K562 (cell line): ENCODE data around the gene EZH2. TPM values are rescaled to one million over a fixed set of nuclear protein-coding genes. Genes with fewer than 3 reads are reported as not detected.
A peak's percentile ranks its signal among the peaks of the same experiment; 100 is the strongest.

Experiments
- ETV6 ChIP-seq, 3 experiments: fragments of 150-350 bp in 1 of 3; sonication (generic) in 1 of 3; formaldehyde crosslinking in 1 of 3; IDR thresholded peaks; 2 replicates each; pipeline versions ENCODE4 v1.6.1 to v1.8.0; 2014 to 2022; ENCODE audit warnings: borderline replicate concordance in 2 of 3, low read depth in 2 of 3, antibody characterized with exemption in 1 of 3, low read length in 1 of 3, mild to moderate bottlenecking in 1 of 3, missing genetic modification reagents in 1 of 3
- FOSL1 ChIP-seq: fragments of 200-800 bp; sonication (Bioruptor generic); conservative IDR thresholded peaks from 2 replicates; pipeline ENCODE4 v1.6.1; 2016; ENCODE audit warnings: missing genetic modification characterization, missing compliant biosample characterization
- GATAD2B ChIP-seq: fragments of 450-650 bp; IDR thresholded peaks from 2 replicates; pipeline ENCODE4 v1.6.1; 2017; ENCODE audit warnings: mild to moderate bottlenecking, borderline replicate concordance
- HMG20B ChIP-seq: fragments of 250-450 bp; sonication (Bioruptor Pico); IDR thresholded peaks from 2 replicates; pipeline ENCODE4 v1.5.0; 2021; ENCODE audit warnings: mild to moderate bottlenecking
- KDM5B ChIP-seq: fragments of 200-600 bp; sonication (generic); IDR thresholded peaks from 2 replicates; pipeline ENCODE4 v1.6.1; 2012; ENCODE audit warnings: low read depth, mild to moderate bottlenecking, moderate library complexity, low read length, control low read depth, inconsistent platforms; ENCODE audit not compliant: insufficient replicate concordance
- NONO ChIP-seq, 2 experiments: fragments of 200-400 bp in 1 of 2; fragments of 450-650 bp in 1 of 2; formaldehyde crosslinking in 1 of 2; IDR thresholded peaks; 2 replicates each; pipeline ENCODE4 v1.6.1; 2017; ENCODE audit warnings: low read depth in 2 of 2, mild to moderate bottlenecking in 2 of 2, moderate library complexity in 2 of 2, low read length in 1 of 2
- PHF8 ChIP-seq: fragments of 200-600 bp; sonication (generic); IDR thresholded peaks from 2 replicates; pipeline ENCODE4 v1.6.1; 2012; ENCODE audit warnings: mixed run types, mild to moderate bottlenecking, inconsistent platforms, low read length, moderate library complexity, borderline replicate concordance
- RB1 ChIP-seq: fragments of 450-650 bp; IDR thresholded peaks from 2 replicates; pipeline ENCODE4 v1.6.1; 2017; ENCODE audit warnings: low read depth, mild to moderate bottlenecking
- RBBP5 ChIP-seq: fragments of 200-600 bp; sonication (generic); IDR thresholded peaks from 2 replicates; pipeline ENCODE4 v1.6.1; 2012; ENCODE audit warnings: borderline replicate concordance, mild to moderate bottlenecking, low read length, control low read depth, inconsistent platforms; ENCODE audit not compliant: insufficient read depth, poor library complexity, severe bottlenecking
- SIN3B ChIP-seq: fragments of 450-650 bp; IDR thresholded peaks from 2 replicates; pipeline ENCODE4 v1.6.1; 2017; ENCODE audit warnings: low read depth, mild to moderate bottlenecking, moderate library complexity
- TAF1 ChIP-seq: IDR thresholded peaks from 2 replicates; pipeline ENCODE4 v1.6.1; 2011; ENCODE audit warnings: mild to moderate bottlenecking, low read length, moderate library complexity; ENCODE audit not compliant: insufficient read depth, control insufficient read depth, severe bottlenecking; ENCODE audit errors: extremely low read depth
- YY1 ChIP-seq, 3 experiments: IDR thresholded peaks; 2 replicates each; pipeline ENCODE4 v1.6.1; 2011; ENCODE audit warnings: low read length in 2 of 3, mild to moderate bottlenecking in 2 of 3, moderate library complexity in 2 of 3, borderline replicate concordance in 1 of 3, control low read depth in 1 of 3, low read depth in 1 of 3; ENCODE audit not compliant: insufficient read depth in 3 of 3, insufficient replicate concordance in 2 of 3, control insufficient read depth in 1 of 3, insufficient read length in 1 of 3; ENCODE audit errors: extremely low read depth in 1 of 3
- ZBTB7A ChIP-seq: IDR thresholded peaks from 2 replicates; pipeline ENCODE4 v1.6.1; 2011; ENCODE audit warnings: low read depth, mild to moderate bottlenecking, low read length, moderate library complexity, borderline replicate concordance; ENCODE audit not compliant: control insufficient read depth
- ZNF121 ChIP-seq: sonication (generic); formaldehyde crosslinking; conservative IDR thresholded peaks from 2 replicates; pipeline ENCODE4 v1.8.0; 2022; ENCODE audit warnings: missing genetic modification reagents
- polyA plus RNA-seq, 8 experiments: library from polyadenylated mRNA; depleted of rRNA in 4 of 8; stranded (reverse) in 5 of 8; unstranded in 3 of 8; fragments of >200 nt; fragmentation: Nextera tagmentation in 2 of 8; fragmentation: Illumina TruSeq in 1 of 8; extraction: Ambion mirVana in 2 of 8; extraction: Trizol in 1 of 8; gene quantifications; 2 replicates each; pipeline versions ENCODE4 v1.2.1 to v1.2.3, GENCODE V29; 2011 to 2014; ENCODE audit warnings: inconsistent platforms in 1 of 8, missing spikeins in 1 of 8
- total RNA-seq, 7 experiments: library from RNA; depleted of rRNA in 6 of 7; stranded (reverse); fragments of >200 nt in 6 of 7; fragmentation: Illumina TruSeq in 2 of 7; extraction: Trizol in 2 of 7; gene quantifications; 2 replicates each; pipeline versions ENCODE4 v1.2.1 to v1.2.3, GENCODE V29; 2011 to 2021; ENCODE audit warnings: low replicate concordance in 1 of 7
- TF ChIP-seq, protein P1 (sequence below): fragments of 450-650 bp; formaldehyde crosslinking; conservative IDR thresholded peaks from 2 replicates; pipeline ENCODE4 v1.4.0; 2022; ENCODE audit warnings: mild to moderate bottlenecking, missing genetic modification characterization
- TF ChIP-seq, protein P2 (sequence below), 2 experiments: IDR thresholded peaks; 2 replicates each; pipeline ENCODE4 v1.6.1; 2012; ENCODE audit warnings: improper control_type of control experiment in 2 of 2, low read depth in 2 of 2, low read length in 2 of 2, borderline replicate concordance in 1 of 2
- TF ChIP-seq, protein P3 (sequence below): fragments of 150-350 bp; conservative IDR thresholded peaks from 2 replicates; pipeline ENCODE4 v1.6.1; 2014; ENCODE audit warnings: low read length

Gene EZH2
- total and polyA plus RNA-seq, 9 of the 15 experiments (the other 6 are each of a cell fraction or from before 2014, with no cell fraction given), result 48.7 to 175 (median 98.6) TPM

DNA sequence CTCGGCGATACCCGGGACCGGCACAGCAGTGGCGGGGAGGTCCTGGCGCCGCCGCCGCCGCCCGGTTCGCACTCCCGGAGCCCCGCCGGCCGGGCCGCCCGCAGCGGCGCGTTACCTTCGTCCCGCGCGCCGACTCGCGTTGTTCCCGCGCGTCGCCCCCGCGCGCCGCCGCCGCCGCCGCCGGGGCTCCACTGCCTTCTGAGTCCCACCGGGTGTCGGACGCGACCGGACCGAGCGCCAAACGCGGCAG, at the start of gene EZH2 (continued):
- TF ChIP-seq, protein P1, sequence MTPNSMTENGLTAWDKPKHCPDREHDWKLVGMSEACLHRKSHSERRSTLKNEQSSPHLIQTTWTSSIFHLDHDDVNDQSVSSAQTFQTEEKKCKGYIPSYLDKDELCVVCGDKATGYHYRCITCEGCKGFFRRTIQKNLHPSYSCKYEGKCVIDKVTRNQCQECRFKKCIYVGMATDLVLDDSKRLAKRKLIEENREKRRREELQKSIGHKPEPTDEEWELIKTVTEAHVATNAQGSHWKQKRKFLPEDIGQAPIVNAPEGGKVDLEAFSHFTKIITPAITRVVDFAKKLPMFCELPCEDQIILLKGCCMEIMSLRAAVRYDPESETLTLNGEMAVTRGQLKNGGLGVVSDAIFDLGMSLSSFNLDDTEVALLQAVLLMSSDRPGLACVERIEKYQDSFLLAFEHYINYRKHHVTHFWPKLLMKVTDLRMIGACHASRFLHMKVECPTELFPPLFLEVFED, result no peak
- TF ChIP-seq ETV6 (IDR thresholded peaks at IDR 0.05; ENCODE audit: borderline replicate concordance in 1 of 2, low read depth in 2 of 2, low read length in 1 of 2) (no peak), ETV6 (CRISPR knock-in tag; IDR thresholded peaks at IDR 0.05; ENCODE audit: borderline replicate concordance) (peak; percentile 13; the same call in 1 of the 2 replicates), SIN3B (peak; percentile 81; the same call in 1 of the 2 replicates), NONO (IDR thresholded peaks at IDR 0.05; ENCODE audit: low read depth in 2 of 2, low read length in 1 of 2) (peak; percentile 87 to 94), TAF1 (peak; percentile 96), RBBP5 (peak; percentile 44), FOSL1 (tag) (no peak; the same call in 1 of the 2 replicates), GATAD2B (0 out of 2 replicates have a peak, but pooled peaks have one; percentile 80), YY1 (IDR thresholded peaks at IDR 0.05; ENCODE audit: borderline replicate concordance in 1 of 3, control insufficient read depth in 1 of 3, extremely low read depth in 1 of 3, insufficient read depth in 3 of 3, insufficient read length in 1 of 3, insufficient replicate concordance in 2 of 3, low read depth in 1 of 3, low read length in 2 of 3) (peak in 1 of 3 experiments; percentile 78), HMG20B (CRISPR knock-in tag) (no peak), PHF8 (peak; percentile 57; the same call in 1 of the 2 replicates), ZBTB7A (peak; percentile 2; the same call in 1 of the 2 replicates), RB1 (peak; percentile 22), KDM5B (peak; percentile 81), ZNF121 (CRISPR knock-in tag) (0 out of 2 replicates have a peak, but pooled peaks have one; percentile 8)
- TF ChIP-seq, protein P2, sequence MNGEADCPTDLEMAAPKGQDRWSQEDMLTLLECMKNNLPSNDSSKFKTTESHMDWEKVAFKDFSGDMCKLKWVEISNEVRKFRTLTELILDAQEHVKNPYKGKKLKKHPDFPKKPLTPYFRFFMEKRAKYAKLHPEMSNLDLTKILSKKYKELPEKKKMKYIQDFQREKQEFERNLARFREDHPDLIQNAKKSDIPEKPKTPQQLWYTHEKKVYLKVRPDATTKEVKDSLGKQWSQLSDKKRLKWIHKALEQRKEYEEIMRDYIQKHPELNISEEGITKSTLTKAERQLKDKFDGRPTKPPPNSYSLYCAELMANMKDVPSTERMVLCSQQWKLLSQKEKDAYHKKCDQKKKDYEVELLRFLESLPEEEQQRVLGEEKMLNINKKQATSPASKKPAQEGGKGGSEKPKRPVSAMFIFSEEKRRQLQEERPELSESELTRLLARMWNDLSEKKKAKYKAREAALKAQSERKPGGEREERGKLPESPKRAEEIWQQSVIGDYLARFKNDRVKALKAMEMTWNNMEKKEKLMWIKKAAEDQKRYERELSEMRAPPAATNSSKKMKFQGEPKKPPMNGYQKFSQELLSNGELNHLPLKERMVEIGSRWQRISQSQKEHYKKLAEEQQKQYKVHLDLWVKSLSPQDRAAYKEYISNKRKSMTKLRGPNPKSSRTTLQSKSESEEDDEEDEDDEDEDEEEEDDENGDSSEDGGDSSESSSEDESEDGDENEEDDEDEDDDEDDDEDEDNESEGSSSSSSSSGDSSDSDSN (IDR thresholded peaks at IDR 0.05; ENCODE audit: borderline replicate concordance in 1 of 2, low read depth in 2 of 2, low read length in 2 of 2), result peak; percentile 24 to 78; a peak in 1 of 4 replicates
- TF ChIP-seq, protein P3, sequence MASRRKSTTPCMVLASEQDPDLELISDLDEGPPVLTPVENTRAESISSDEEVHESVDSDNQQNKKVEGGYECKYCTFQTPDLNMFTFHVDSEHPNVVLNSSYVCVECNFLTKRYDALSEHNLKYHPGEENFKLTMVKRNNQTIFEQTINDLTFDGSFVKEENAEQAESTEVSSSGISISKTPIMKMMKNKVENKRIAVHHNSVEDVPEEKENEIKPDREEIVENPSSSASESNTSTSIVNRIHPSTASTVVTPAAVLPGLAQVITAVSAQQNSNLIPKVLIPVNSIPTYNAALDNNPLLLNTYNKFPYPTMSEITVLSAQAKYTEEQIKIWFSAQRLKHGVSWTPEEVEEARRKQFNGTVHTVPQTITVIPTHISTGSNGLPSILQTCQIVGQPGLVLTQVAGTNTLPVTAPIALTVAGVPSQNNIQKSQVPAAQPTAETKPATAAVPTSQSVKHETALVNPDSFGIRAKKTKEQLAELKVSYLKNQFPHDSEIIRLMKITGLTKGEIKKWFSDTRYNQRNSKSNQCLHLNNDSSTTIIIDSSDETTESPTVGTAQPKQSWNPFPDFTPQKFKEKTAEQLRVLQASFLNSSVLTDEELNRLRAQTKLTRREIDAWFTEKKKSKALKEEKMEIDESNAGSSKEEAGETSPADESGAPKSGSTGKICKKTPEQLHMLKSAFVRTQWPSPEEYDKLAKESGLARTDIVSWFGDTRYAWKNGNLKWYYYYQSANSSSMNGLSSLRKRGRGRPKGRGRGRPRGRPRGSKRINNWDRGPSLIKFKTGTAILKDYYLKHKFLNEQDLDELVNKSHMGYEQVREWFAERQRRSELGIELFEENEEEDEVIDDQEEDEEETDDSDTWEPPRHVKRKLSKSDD, result no peak
